GM10266 (cell line): Measurements from ENCODE around the gene RNF181.
A peak's percentile ranks its signal among the peaks of the same experiment; 100 is the strongest.

Experiments
- DNase-seq: peaks from one replicate; pipeline ENCODE4 v3.0.0; 2012; ENCODE audit errors: extremely low spot score
- TF ChIP-seq, protein P1 (sequence below): IDR thresholded peaks from 2 replicates; pipeline ENCODE4 v1.5.1; 2012; ENCODE audit warnings: mild to moderate bottlenecking, low read depth; ENCODE audit not compliant: control insufficient read depth, insufficient read depth; ENCODE audit errors: missing control alignments

The RNF181 gene

DNA sequence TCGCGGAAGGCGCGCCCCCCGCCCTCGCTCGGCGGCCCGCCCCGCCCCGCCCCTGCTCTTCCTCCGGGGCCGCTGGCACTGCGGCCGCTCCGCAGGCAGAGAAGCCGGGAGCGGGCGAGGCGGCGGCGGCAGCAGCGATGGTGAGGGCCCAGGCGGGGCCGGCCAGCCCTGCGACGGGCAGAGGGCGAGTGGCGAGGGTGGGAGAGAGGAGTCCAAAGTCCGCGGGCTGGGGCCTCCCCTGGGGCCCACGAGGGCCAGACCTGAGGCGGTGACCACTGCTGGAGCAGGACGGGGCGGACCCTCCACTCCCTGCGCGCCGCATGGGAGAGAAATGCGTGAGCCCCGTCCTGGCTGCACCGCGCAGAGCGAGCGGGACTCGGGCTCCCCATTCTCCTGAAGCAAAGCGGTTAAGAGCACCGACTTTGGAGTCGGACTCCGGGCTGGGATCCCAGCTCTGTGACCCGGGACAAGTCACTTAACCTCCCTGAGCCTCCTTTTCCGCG lies 11.1 kb upstream of the RNF181 start, which contains the start of gene VAMP5:
TSS of gene VAMP5 (plus strand) at position 78 of the 503 bp plus-strand sequence. CDS start at position 138, 60 bp downstream.
- TF ChIP-seq, protein P1, sequence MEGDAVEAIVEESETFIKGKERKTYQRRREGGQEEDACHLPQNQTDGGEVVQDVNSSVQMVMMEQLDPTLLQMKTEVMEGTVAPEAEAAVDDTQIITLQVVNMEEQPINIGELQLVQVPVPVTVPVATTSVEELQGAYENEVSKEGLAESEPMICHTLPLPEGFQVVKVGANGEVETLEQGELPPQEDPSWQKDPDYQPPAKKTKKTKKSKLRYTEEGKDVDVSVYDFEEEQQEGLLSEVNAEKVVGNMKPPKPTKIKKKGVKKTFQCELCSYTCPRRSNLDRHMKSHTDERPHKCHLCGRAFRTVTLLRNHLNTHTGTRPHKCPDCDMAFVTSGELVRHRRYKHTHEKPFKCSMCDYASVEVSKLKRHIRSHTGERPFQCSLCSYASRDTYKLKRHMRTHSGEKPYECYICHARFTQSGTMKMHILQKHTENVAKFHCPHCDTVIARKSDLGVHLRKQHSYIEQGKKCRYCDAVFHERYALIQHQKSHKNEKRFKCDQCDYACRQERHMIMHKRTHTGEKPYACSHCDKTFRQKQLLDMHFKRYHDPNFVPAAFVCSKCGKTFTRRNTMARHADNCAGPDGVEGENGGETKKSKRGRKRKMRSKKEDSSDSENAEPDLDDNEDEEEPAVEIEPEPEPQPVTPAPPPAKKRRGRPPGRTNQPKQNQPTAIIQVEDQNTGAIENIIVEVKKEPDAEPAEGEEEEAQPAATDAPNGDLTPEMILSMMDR = no peak
- DNase-seq = no peak

- TF ChIP-seq, protein P1 = no peak
- DNase-seq = peak; percentile 48
Measured at GRCh38 chr2:85584857-85585780, 10.4 kb upstream of the RNF181 start.

- no peak for DNase-seq
- TF ChIP-seq, protein P1 = no peak
Measured at GRCh38 chr2:85585781-85586105, 9.8 kb upstream of the RNF181 start.

DNA sequence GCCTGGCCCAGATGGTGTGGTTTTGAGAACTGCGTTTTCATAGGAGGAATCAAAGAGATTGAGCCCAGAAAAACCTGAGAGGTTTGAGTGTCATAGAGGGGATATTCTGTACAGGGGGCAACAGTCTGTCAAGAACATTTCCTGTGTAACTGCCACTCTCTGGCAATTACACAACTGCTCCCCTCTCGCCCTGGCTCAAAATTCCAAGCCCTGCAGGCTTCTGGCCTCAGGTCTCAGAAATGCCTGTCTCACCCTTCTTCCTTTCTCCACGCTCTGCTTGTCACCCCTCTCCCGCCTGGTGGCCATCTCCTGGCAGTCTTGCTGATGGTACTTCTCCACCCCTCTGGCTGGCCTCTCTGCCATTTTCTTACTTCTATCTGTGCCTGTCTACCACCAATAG lies 7.3 kb upstream of the RNF181 start:
- TF ChIP-seq, protein P1 = no peak
- DNase-seq = no peak

- no peak for DNase-seq
- TF ChIP-seq, protein P1 = no peak
Measured at GRCh38 chr2:85588645-85589044, 6.9 kb upstream of the RNF181 start.

DNA sequence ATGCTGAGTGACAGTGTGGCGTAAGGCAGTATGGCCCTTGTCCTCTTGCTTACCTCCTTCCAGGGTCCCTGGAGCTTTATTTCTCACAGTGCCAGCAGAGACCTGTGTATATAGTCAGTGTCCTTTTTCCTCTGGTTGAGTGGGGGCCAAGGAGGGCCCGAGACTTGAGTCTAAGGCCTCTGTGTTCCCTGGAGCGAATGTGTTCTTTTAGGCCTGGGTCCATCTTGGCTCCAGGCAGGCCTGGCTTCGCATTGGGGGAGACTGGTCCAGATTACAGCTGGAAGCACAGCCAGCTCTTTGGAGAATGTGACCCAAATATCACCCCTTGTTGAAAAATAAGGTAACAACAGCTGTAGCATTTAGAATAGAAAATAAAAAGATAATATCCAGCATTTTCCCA lies 6.4 kb upstream of the RNF181 start:
- no peak for DNase-seq
- TF ChIP-seq, protein P1 = no peak
